Immature natural killer cell (primary cell): ENCODE data around the gene CCNY. TPM values are rescaled to one million over a fixed set of nuclear protein-coding genes. Genes with fewer than 3 reads are reported as not detected.

Source experiments
- DNase-seq, 3 donors: peaks; one replicate each; pipeline ENCODE4 v3.0.0; 2022; ENCODE audit warnings: mixed read lengths in 1 of 3
- H3K27ac Mint-ChIP-seq, 6 donors: one replicate each; pipeline ENCODE4 v1.8.0; 2020; ENCODE audit warnings: mixed read lengths in 6 of 6, mild to moderate bottlenecking in 5 of 6, inconsistent platforms in 4 of 6, moderate library complexity in 3 of 6
- H3K27me3 Mint-ChIP-seq, 3 donors: one replicate each; pipeline ENCODE4 v1.8.0; 2020 to 2021; ENCODE audit warnings: low read depth in 3 of 3, mild to moderate bottlenecking in 3 of 3, mixed read lengths in 3 of 3, moderate library complexity in 3 of 3, inconsistent platforms in 1 of 3
- H3K36me3 Mint-ChIP-seq, 3 donors: one replicate each; pipeline ENCODE4 v1.8.0; 2020; ENCODE audit warnings: mixed read lengths in 3 of 3, inconsistent platforms in 2 of 3, mild to moderate bottlenecking in 2 of 3
- H3K4me1 Mint-ChIP-seq, 2 donors: one replicate each; pipeline ENCODE4 v1.8.0; 2020; ENCODE audit warnings: inconsistent platforms in 2 of 2, mild to moderate bottlenecking in 2 of 2, mixed read lengths in 2 of 2, moderate library complexity in 1 of 2
- H3K4me3 Mint-ChIP-seq, 5 donors: one replicate each; pipeline ENCODE4 v1.8.0; 2020; ENCODE audit warnings: mild to moderate bottlenecking in 5 of 5, mixed read lengths in 5 of 5, inconsistent platforms in 3 of 5, moderate library complexity in 3 of 5
- H3K9me3 Mint-ChIP-seq, 6 donors: one replicate each; pipeline ENCODE4 v1.8.0; 2020; ENCODE audit warnings: mild to moderate bottlenecking in 6 of 6, mixed read lengths in 6 of 6, inconsistent platforms in 4 of 6, moderate library complexity in 3 of 6
- polyA plus RNA-seq, 3 donors: library from polyadenylated mRNA; unstranded; fragments of 300-500 nt; fragmentation: Illumina TruSeq; gene quantifications; one replicate each; pipeline ENCODE4 v1.2.3, GENCODE V29; 2021

Gene CCNY
- polyA plus RNA-seq, 3 donors from 2014 or later, result 7.8 to 13.2 (median 12.4) TPM

GRCh38 chr10:35567951-35568350 lies 231.6 kb downstream of the CCNY start:
- peaks cover 6 to 27% (median 19%) of the 10 kb centered on the region in 3 donors for H3K36me3 Mint-ChIP-seq
- no peak overlapping the region for H3K4me3 Mint-ChIP-seq
- H3K27ac Mint-ChIP-seq, result no peak overlapping the region

GRCh38 chr10:35568483-35569015 lies 232.2 kb downstream of the CCNY start:
- Mint-ChIP-seq H3K27me3 (peaks cover 3 to 6% (median 3%) of the 10 kb centered on the region in 3 donors), H3K9me3 (no peaks in the 10 kb centered on the region), H3K36me3 (peaks cover 6 to 30% (median 21%) of the 10 kb centered on the region in 3 donors), H3K27ac (no peak overlapping the region), H3K4me1 (peaks cover 7 to 9% of the 10 kb centered on the region in 2 donors), H3K4me3 (no peak overlapping the region)
- no peak for DNase-seq

More at GRCh38 chr10:35567951-35568350, 231.6 kb downstream of the CCNY start:
- H3K4me1 Mint-ChIP-seq, result peaks cover 12 to 13% of the 10 kb centered on the region in 2 donors
- H3K27me3 Mint-ChIP-seq, result peaks cover under 1 to 6% (median 2%) of the 10 kb centered on the region in 3 donors
- DNase-seq, result no peak
- no peaks in the 10 kb centered on the region for H3K9me3 Mint-ChIP-seq

- Mint-ChIP-seq H3K27me3 (peaks cover 3 to 9% (median 6%) of the 10 kb centered on the region in 3 donors), H3K36me3 (peaks cover 10 to 36% (median 21%) of the 10 kb centered on the region in 3 donors), H3K27ac (peak overlapping the region in 1 of 6 donors; percentile 53), H3K4me1 (peaks cover 5 to 8% of the 10 kb centered on the region in 2 donors), H3K9me3 (no peaks in the 10 kb centered on the region), H3K4me3 (no peak overlapping the region)
- DNase-seq, result no peak
These were observed 232.9 kb downstream of the CCNY start for GRCh38 chr10:35569111-35569707.

GRCh38 chr10:35569836-35570235 lies 233.5 kb downstream of the CCNY start:
- no peak overlapping the region for H3K4me3 Mint-ChIP-seq
- H3K9me3 Mint-ChIP-seq, result no peaks in the 10 kb centered on the region
- H3K36me3 Mint-ChIP-seq, result peaks cover 10 to 39% (median 21%) of the 10 kb centered on the region in 3 donors
- peaks cover 3 to 9% (median 6%) of the 10 kb centered on the region in 3 donors for H3K27me3 Mint-ChIP-seq
- H3K4me1 Mint-ChIP-seq, result peaks cover 0 to 2% of the 10 kb centered on the region in 2 donors
- H3K27ac Mint-ChIP-seq, result no peak overlapping the region
- DNase-seq, result no peak

GRCh38 chr10:35570397-35570796 lies 234.1 kb downstream of the CCNY start:
- Mint-ChIP-seq H3K9me3 (no peaks in the 10 kb centered on the region), H3K27ac (no peak overlapping the region), H3K4me1 (peaks cover 0 to 1% of the 10 kb centered on the region in 2 donors), H3K27me3 (peaks cover 3 to 9% (median 6%) of the 10 kb centered on the region in 3 donors), H3K36me3 (peaks cover 10 to 41% (median 24%) of the 10 kb centered on the region in 3 donors), H3K4me3 (no peak overlapping the region)
- no peak for DNase-seq

- H3K9me3 Mint-ChIP-seq, result no peaks in the 10 kb centered on the region
- H3K36me3 Mint-ChIP-seq, result peaks cover 10 to 40% (median 22%) of the 10 kb centered on the region in 3 donors
- H3K4me1 Mint-ChIP-seq, result no peaks in the 10 kb centered on the region
- H3K27ac Mint-ChIP-seq, result no peak overlapping the region
- DNase-seq, result no peak
- no peak overlapping the region for H3K4me3 Mint-ChIP-seq
- peaks cover 4 to 9% (median 4%) of the 10 kb centered on the region in 3 donors for H3K27me3 Mint-ChIP-seq
These were observed 236.3 kb downstream of the CCNY start for GRCh38 chr10:35572583-35572982.

- Mint-ChIP-seq H3K27ac (no peak overlapping the region), H3K4me1 (no peaks in the 10 kb centered on the region), H3K4me3 (no peak overlapping the region), H3K27me3 (peaks cover 4 to 10% (median 4%) of the 10 kb centered on the region in 3 donors), H3K36me3 (peaks cover 10 to 39% (median 22%) of the 10 kb centered on the region in 3 donors), H3K9me3 (no peaks in the 10 kb centered on the region)
- no peak for DNase-seq
These were observed 237.5 kb downstream of the CCNY start for GRCh38 chr10:35573796-35574195.

- no peaks in the 10 kb centered on the region for H3K9me3 Mint-ChIP-seq
- no peaks in the 10 kb centered on the region for H3K4me1 Mint-ChIP-seq
- H3K27ac Mint-ChIP-seq, result no peak overlapping the region
- peaks cover 5 to 29% (median 13%) of the 10 kb centered on the region in 3 donors for H3K36me3 Mint-ChIP-seq
- H3K4me3 Mint-ChIP-seq, result no peak overlapping the region
- H3K27me3 Mint-ChIP-seq, result peaks cover 4 to 16% (median 4%) of the 10 kb centered on the region in 3 donors
- DNase-seq, result no peak
These were observed 238.6 kb downstream of the CCNY start for GRCh38 chr10:35574924-35575352.

GRCh38 chr10:35575640-35576039 lies 239.3 kb downstream of the CCNY start:
- peaks cover 4 to 26% (median 13%) of the 10 kb centered on the region in 3 donors for H3K36me3 Mint-ChIP-seq
- no peaks in the 10 kb centered on the region for H3K4me1 Mint-ChIP-seq
- no peak overlapping the region for H3K4me3 Mint-ChIP-seq
- no peaks in the 10 kb centered on the region for H3K9me3 Mint-ChIP-seq
- no peak for DNase-seq
- H3K27me3 Mint-ChIP-seq, result peaks cover 4 to 18% (median 4%) of the 10 kb centered on the region in 3 donors
- H3K27ac Mint-ChIP-seq, result no peak overlapping the region

- Mint-ChIP-seq H3K27me3 (peaks cover 4 to 20% (median 4%) of the 10 kb centered on the region in 3 donors), H3K36me3 (peaks cover 4 to 22% (median 13%) of the 10 kb centered on the region in 3 donors), H3K4me3 (no peak overlapping the region), H3K4me1 (no peaks in the 10 kb centered on the region), H3K27ac (no peak overlapping the region), H3K9me3 (no peaks in the 10 kb centered on the region)
- no peak for DNase-seq
These were observed 240.4 kb downstream of the CCNY start for GRCh38 chr10:35576730-35577129.

GRCh38 chr10:35577926-35578617 lies 241.8 kb downstream of the CCNY start:
- H3K9me3 Mint-ChIP-seq, result no peaks in the 10 kb centered on the region
- H3K27ac Mint-ChIP-seq, result no peak overlapping the region
- H3K4me3 Mint-ChIP-seq, result no peak overlapping the region
- H3K27me3 Mint-ChIP-seq, result peaks cover 3 to 18% (median 4%) of the 10 kb centered on the region in 3 donors
- H3K4me1 Mint-ChIP-seq, result no peaks in the 10 kb centered on the region
- peaks cover 4 to 16% (median 7%) of the 10 kb centered on the region in 3 donors for H3K36me3 Mint-ChIP-seq
- no peak for DNase-seq

- H3K27ac Mint-ChIP-seq, result no peak overlapping the region
- H3K4me1 Mint-ChIP-seq, result no peaks in the 10 kb centered on the region
- H3K36me3 Mint-ChIP-seq, result peaks cover 4 to 14% (median 6%) of the 10 kb centered on the region in 3 donors
- DNase-seq, result no peak
- no peak overlapping the region for H3K4me3 Mint-ChIP-seq
- peaks cover 2 to 20% (median 2%) of the 10 kb centered on the region in 3 donors for H3K27me3 Mint-ChIP-seq
- H3K9me3 Mint-ChIP-seq, result no peaks in the 10 kb centered on the region
These were observed 242.3 kb downstream of the CCNY start for GRCh38 chr10:35578618-35578956.

- no peak for DNase-seq
- Mint-ChIP-seq H3K4me1 (no peaks in the 10 kb centered on the region), H3K9me3 (no peaks in the 10 kb centered on the region), H3K4me3 (no peak overlapping the region), H3K27me3 (peaks cover 0 to 17% (median 2%) of the 10 kb centered on the region in 3 donors), H3K36me3 (peaks cover 0 to 9% (median 6%) of the 10 kb centered on the region in 3 donors), H3K27ac (no peak overlapping the region)
These were observed 242.8 kb downstream of the CCNY start for GRCh38 chr10:35579116-35579515.
